Stimulated activated naive CD8-positive, alpha-beta T cell treated with anti-CD3 and anti-CD28 coated beads, Interleukin-15, Interleukin-2, amounts not matched to agents 100 ng/mL and 50 ng/mL, for 24 hours (primary cell): ENCODE measurements around the gene DRD5.
"Not testable (repeated sequence)": the region's sequence is repeated elsewhere in the genome, so short reads cannot be mapped to it uniquely, and the experiment has no call there.

Experiments used
- H3K27ac Mint-ChIP-seq: one replicate; pipeline ENCODE4 v1.8.0; 2021; ENCODE audit warnings: mild to moderate bottlenecking, mixed read lengths
- H3K27me3 Mint-ChIP-seq: one replicate; pipeline ENCODE4 v1.8.0; 2021; ENCODE audit warnings: mixed read lengths
- H3K36me3 Mint-ChIP-seq: one replicate; pipeline ENCODE4 v1.8.0; 2021; ENCODE audit warnings: low read depth, mixed read lengths
- H3K4me1 Mint-ChIP-seq: one replicate; pipeline ENCODE4 v1.8.0; 2021; ENCODE audit warnings: low read depth, mixed read lengths
- H3K4me3 Mint-ChIP-seq: one replicate; pipeline ENCODE4 v1.8.0; 2021; ENCODE audit warnings: mild to moderate bottlenecking, mixed read lengths
- H3K9me3 Mint-ChIP-seq: one replicate; pipeline ENCODE4 v1.8.0; 2021; ENCODE audit warnings: mixed read lengths

Gene DRD5

DNA sequence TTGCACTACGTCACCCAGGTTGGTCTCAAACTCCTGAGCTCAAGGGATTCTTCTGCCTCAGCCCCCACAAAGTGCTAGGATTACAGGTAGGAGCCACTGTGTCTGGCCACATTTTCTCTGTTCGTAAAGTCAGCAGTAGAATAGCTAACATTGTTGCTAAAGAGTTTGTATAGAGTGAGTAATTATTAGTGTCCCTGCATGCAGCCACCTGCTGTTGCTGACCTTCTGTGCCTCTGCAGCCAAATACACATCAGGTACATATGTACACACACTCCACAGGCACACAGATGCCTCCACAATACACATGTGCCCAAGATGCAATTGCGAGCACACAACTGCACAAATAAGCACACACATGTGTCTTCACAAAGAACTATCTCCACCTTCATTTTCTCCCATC, 10.9 kb downstream of the DRD5 start:
- no peak overlapping the region for H3K4me3 Mint-ChIP-seq
- no peak overlapping the region for H3K27ac Mint-ChIP-seq
- no peaks in the 10 kb centered on the region for H3K36me3 Mint-ChIP-seq
- H3K9me3 Mint-ChIP-seq = no peaks in the 10 kb centered on the region
- H3K4me1 Mint-ChIP-seq = no peaks in the 10 kb centered on the region
- peaks cover 18% of the 10 kb centered on the region for H3K27me3 Mint-ChIP-seq

GRCh38 chr4:9796641-9797040, 15.2 kb downstream of the DRD5 start:
- H3K36me3 Mint-ChIP-seq, H3K27ac Mint-ChIP-seq, H3K4me1 Mint-ChIP-seq, H3K9me3 Mint-ChIP-seq, H3K4me3 Mint-ChIP-seq: not testable (repeated sequence)
- H3K27me3 Mint-ChIP-seq = peaks cover 16% of the 10 kb centered on the region

DNA sequence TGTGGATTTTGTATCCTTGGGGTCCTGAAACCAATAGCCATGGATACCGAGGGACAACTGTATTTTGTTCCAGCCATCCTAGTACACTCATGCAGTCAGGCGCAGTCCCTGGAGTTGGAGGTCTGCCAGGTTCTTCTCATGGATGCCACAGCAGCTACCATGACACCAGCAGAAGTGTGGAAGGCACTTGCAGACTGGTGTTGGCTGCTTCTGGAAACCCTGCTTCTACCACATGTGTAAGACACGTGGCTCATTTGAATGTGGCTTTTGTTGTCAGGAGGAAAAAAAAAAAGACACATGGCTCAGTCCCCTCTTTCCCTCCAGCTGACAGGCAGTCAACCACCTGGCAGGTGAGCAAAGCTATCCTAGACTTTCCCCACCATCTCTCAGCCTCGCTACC, 19.4 kb downstream of the DRD5 start:
- Mint-ChIP-seq H3K4me1 (no peaks in the 10 kb centered on the region), H3K4me3 (no peak overlapping the region), H3K36me3 (no peaks in the 10 kb centered on the region), H3K27ac (no peak overlapping the region), H3K27me3 (peaks cover 27% of the 10 kb centered on the region), H3K9me3 (no peaks in the 10 kb centered on the region)

DNA sequence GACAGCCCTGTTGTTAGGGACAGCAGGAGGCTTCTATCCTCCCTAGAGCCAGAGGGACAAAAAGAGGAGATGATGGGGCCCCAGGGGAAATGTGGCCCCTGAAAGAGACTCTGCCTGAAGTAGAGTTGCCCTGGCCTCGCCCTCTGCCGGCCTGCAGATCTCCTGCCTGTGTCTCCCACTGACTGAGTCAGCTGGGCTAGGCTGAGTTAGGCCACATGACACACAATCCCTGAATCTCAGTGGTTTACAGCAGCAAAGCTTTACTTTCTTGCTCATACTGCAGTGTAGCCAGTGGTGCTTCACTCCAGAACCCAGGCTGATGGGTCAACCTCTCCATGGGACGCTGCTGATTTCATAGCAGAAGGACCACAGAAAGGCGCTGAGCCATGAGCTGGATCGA, 23.5 kb downstream of the DRD5 start:
- Mint-ChIP-seq H3K36me3 (no peaks in the 10 kb centered on the region), H3K27me3 (peaks cover 13% of the 10 kb centered on the region), H3K4me1 (no peaks in the 10 kb centered on the region), H3K9me3 (no peaks in the 10 kb centered on the region), H3K27ac (no peak overlapping the region), H3K4me3 (no peak overlapping the region)

DNA sequence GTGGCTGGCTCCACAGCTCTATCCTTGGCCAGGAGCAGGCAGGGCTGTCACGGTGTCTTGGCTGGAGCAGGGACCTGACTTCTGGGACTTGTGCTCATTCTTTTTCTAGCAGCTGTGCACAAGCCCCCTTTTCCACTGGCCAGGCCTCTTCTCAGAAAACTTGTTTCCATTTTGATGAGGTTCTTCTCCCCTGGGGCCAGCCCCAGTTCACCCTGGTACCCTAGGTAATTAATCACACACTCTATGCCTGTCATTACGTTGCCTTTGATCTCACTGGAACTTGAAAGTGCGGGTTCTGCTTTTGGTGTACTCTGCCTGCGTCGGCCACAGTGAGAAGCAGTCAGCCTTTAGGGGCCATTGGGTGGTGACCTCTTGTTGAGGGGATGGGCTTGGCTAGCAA, 26.6 kb downstream of the DRD5 start:
- H3K27me3 Mint-ChIP-seq = peaks cover 16% of the 10 kb centered on the region
- H3K9me3 Mint-ChIP-seq = no peaks in the 10 kb centered on the region
- no peak overlapping the region for H3K27ac Mint-ChIP-seq

DNA sequence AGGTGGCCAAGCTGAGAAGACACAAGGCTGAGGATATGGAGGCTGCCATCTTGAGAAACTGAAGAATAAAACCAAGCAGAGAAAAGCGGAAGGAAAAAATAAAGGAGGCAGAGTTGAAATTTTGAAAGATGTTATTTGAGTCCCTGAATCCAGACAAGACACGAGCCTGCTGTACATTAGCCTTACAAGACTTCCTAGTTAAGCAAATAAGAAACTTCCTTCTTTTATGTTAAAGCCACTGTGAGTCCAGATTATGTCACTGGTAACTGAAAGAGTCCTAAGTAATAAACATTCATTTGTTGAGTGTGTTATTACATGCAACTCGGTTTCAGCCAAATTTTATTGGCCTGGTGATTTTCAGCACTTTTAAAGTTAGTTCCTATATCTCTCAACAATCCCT, 30.4 kb downstream of the DRD5 start:
- H3K4me3 Mint-ChIP-seq = no peak overlapping the region
- H3K27ac Mint-ChIP-seq = no peak overlapping the region
- no peaks in the 10 kb centered on the region for H3K9me3 Mint-ChIP-seq
- H3K36me3 Mint-ChIP-seq = no peaks in the 10 kb centered on the region
- peaks cover 12% of the 10 kb centered on the region for H3K4me1 Mint-ChIP-seq
- H3K27me3 Mint-ChIP-seq = peaks cover 21% of the 10 kb centered on the region

More for the DNA sequence above, 26.6 kb downstream of the DRD5 start:
- H3K4me1 Mint-ChIP-seq = peaks cover 7% of the 10 kb centered on the region
- H3K4me3 Mint-ChIP-seq = no peak overlapping the region
- H3K36me3 Mint-ChIP-seq = no peaks in the 10 kb centered on the region

- Mint-ChIP-seq H3K36me3 (no peaks in the 10 kb centered on the region), H3K4me3 (no peak overlapping the region), H3K27me3 (peaks cover 21% of the 10 kb centered on the region)
These were observed 31.3 kb downstream of the DRD5 start for GRCh38 chr4:9812501-9813340.

GRCh38 chr4:9816285-9816684, 34.9 kb downstream of the DRD5 start:
- no peaks in the 10 kb centered on the region for H3K36me3 Mint-ChIP-seq
- H3K9me3 Mint-ChIP-seq = no peaks in the 10 kb centered on the region
- no peak overlapping the region for H3K4me3 Mint-ChIP-seq
- no peak overlapping the region for H3K27ac Mint-ChIP-seq
- peaks cover 12% of the 10 kb centered on the region for H3K4me1 Mint-ChIP-seq
- peaks cover 21% of the 10 kb centered on the region for H3K27me3 Mint-ChIP-seq

More at GRCh38 chr4:9812501-9813340, 31.3 kb downstream of the DRD5 start:
- no peaks in the 10 kb centered on the region for H3K9me3 Mint-ChIP-seq
- no peak overlapping the region for H3K27ac Mint-ChIP-seq
- peaks cover 12% of the 10 kb centered on the region for H3K4me1 Mint-ChIP-seq

GRCh38 chr4:9820343-9820742, 38.9 kb downstream of the DRD5 start:
- Mint-ChIP-seq H3K9me3 (no peaks in the 10 kb centered on the region), H3K4me1 (peaks cover 8% of the 10 kb centered on the region), H3K27ac (no peak overlapping the region), H3K4me3 (no peak overlapping the region), H3K36me3 (no peaks in the 10 kb centered on the region), H3K27me3 (peaks cover 9% of the 10 kb centered on the region)

- Mint-ChIP-seq H3K27me3 (peaks cover 4% of the 10 kb centered on the region), H3K9me3 (no peaks in the 10 kb centered on the region), H3K27ac (peak overlapping the region; percentile 7), H3K4me3 (no peak overlapping the region), H3K36me3 (no peaks in the 10 kb centered on the region), H3K4me1 (peaks cover 12% of the 10 kb centered on the region)
These were observed 43.6 kb downstream of the DRD5 start for GRCh38 chr4:9825049-9825448.

DNA sequence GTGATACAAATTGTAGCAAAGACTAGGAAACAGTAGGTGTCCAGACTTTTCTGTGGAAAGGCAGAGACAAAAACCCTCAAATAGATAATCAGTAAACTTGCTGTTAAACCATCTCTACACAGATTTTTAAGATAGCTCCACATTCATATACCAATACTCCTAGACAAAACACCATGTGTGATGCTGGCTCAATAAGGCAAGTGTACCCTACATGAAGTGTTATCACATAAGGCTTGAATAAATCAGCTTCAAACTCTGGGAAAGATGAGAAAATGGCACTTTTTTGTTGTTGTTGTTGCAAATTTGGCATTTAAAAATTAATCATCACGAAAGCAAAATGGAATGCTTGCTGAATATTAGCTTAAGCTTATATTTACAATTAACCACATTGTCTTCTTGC, 45.1 kb downstream of the DRD5 start:
- Mint-ChIP-seq H3K4me3 (no peak overlapping the region), H3K9me3 (no peaks in the 10 kb centered on the region), H3K27me3 (peaks cover 4% of the 10 kb centered on the region), H3K36me3 (no peaks in the 10 kb centered on the region), H3K4me1 (peaks cover 12% of the 10 kb centered on the region), H3K27ac (no peak overlapping the region)

DNA sequence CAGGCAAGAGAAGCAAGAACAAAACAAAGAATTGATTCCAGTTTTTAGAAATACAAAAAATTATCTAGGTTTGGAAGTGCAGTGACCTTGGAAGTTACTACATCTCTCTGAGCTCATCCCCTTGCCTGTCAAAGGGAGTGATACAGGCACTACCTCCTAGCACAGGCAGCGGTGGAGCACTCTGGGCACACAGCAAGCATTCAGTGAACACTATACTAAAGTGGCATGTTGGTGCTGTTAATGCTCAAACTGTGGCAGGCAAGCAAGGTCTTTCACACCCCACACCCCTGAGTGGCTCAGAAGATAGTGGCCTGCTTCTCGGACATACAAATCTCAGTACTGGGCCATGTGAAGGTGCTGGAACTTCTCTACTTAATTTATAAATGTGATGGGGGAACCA, 51.2 kb downstream of the DRD5 start:
- Mint-ChIP-seq H3K36me3 (no peaks in the 10 kb centered on the region), H3K4me1 (no peaks in the 10 kb centered on the region), H3K27ac (no peak overlapping the region), H3K4me3 (no peak overlapping the region), H3K9me3 (no peaks in the 10 kb centered on the region), H3K27me3 (no peaks in the 10 kb centered on the region)

DNA sequence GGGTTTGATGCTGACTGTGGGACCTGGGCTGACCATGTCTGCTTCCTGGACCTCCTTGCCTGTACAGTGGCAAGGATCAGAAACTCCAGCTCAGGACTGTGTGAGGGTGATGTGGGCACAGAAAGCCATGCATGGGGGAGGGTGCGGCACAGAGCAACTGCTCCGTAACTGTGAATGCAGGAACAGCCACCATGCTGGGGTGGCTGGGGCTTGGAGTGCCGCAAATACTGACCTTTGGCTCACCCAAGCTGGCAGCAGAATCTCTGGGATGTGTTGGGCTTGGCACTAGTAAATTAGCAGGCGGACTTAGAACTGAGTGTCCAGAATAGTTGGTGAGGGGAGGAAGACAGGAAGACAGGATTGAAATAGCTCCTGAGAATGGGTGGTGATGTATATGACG, 52.0 kb downstream of the DRD5 start:
- H3K36me3 Mint-ChIP-seq = no peaks in the 10 kb centered on the region
- no peaks in the 10 kb centered on the region for H3K27me3 Mint-ChIP-seq
- no peaks in the 10 kb centered on the region for H3K9me3 Mint-ChIP-seq
- H3K27ac Mint-ChIP-seq = no peak overlapping the region
- no peaks in the 10 kb centered on the region for H3K4me1 Mint-ChIP-seq
- H3K4me3 Mint-ChIP-seq = no peak overlapping the region
